KBM-7 (cell line): Measurements from ENCODE around the gene ZNF562.
"Not testable (repeated sequence)": the region's sequence is repeated elsewhere in the genome, so short reads cannot be mapped to it uniquely, and the experiment has no call there.

Experiments used
- DNase-seq: peaks from one replicate; pipeline ENCODE4 v3.0.0-alpha.2; 2015
- in situ Hi-C: fragments of 300-500 bp; cut with MboI; formaldehyde crosslinking; loops from 2 replicates; pipeline ENCODE4 v1.14.3; 2020; ENCODE audit warnings: low sequenced_read_pairs, low pct_unique_long_range_greater_than_20kb, mixed read lengths

Gene ZNF562

DNA sequence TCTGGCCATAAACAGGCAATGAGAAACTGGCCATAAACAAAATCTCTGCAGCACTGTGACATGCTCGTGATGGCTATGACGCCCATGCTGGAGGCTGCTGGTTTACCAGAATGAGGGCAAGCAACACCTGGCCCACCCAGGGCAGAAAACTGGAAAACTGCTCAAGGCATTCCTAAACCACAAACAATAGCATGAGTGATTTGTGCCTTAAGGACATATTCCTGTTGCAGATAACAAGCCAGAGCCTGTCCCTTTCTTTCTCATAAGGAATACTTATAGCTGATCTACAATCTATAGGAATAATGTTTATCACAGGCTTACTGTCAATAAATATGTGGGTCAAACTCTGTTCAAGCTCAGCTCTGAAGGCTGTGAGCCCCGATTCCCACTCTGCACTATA, 23.4 kb downstream of the ZNF562 start:
- DNase-seq, result not testable (repeated sequence)

DNA sequence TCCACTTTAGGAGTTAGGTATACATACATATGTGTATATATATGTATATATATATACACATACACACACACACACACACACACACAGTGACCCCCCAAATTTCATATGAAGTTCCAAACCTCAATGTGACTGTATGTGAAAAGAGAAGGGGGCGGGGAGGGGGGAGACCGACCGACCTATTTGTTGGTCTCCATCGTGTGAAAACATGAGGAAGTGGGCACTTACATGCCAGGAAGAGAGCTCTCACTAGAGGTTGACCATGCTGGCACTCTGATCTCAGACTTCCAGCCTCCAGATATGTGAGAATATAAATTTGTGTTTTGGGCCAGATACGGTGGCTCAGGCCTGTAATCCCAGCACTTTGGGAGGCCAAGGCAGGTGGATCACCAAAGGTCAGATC, 24.6 kb downstream of the ZNF562 start:
- no peak for DNase-seq
- in situ Hi-C loops, result no loop called here

More for the DNA sequence above, 23.4 kb downstream of the ZNF562 start:
- in situ Hi-C loops, result not testable (repeated sequence)

DNA sequence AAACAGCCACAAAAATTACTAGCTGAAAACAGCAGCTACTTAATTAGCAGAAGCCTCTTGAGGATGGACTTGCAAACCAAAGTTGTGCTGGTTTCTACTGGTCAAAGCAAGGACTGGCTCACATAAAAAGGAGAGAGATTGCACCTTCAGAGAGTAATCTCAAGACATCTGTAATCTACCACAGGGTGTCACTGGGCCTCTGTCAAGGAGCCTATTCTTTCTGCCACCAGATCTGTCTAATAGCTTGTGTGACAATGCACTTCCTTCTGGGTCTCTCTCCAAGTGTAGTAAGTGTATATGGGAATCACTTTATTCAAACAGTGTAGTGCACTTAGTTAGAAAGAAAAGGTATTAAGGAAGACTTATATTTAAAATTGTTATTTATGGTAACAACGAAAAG, 29.4 kb downstream of the ZNF562 start:
- in situ Hi-C loops, result no loop called here
- DNase-seq, result peak; percentile 30

DNA sequence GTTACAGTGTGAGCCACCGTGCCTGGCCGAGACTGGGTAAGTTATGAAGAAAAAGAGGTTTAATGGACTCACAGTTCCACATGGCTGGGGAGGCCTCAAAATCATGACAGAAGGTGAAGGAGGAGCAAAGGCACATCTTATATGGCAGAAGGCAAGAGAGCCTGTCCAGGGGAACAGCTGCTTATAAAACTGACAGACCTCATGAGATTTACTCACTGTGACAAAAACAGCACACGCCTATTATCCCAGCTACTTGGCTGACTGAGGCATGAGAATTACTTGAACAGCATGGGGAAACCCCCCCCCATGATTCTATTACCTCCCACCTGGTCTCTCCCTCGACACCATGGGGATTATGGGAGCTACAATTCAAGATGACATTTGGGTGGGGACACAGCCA, 30.4 kb downstream of the ZNF562 start:
- in situ Hi-C loops, result no loop called here
- no peak for DNase-seq

DNA sequence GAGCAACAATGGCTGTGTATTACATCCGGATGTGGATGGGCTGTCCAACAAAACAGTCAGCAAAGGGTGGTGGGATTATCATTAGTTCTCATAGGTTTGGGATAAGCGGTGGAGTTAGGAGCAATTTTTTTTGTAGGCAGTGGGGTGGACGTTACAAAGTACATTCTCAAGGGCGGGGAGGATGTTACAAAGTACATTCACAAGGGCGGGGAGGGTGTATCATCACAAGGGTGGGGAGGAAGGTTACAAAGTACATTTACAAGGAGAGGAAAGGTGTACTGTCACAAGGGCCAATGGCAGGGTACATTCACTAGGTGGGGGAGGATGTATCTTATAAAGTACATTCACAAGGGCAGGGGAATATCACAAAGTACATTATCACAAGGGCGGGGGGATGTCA, 33.1 kb downstream of the ZNF562 start:
- in situ Hi-C loops, result no loop called here

DNA sequence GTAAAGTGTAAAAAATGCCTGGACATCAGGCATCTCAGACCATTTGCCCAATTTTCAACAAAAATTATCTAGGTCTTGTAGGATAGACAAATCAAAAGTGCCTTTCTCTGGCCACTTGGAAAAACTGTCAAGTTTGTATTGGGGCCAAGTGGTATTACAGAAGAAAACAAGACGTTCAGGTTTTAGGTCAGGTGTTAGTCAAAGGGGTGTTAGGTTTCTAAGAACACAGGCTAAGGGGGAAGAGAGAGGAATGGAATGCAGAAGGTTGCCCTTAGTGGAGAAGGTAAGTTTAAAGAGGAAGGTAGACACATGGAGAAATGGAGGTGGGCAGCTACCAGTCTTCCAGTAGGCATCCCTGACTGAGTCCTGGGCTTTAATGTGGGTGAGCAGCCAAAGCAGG, 33.9 kb downstream of the ZNF562 start:
- in situ Hi-C loops, result no loop called here
- DNase-seq, result no peak

More for the DNA sequence above, 33.1 kb downstream of the ZNF562 start:
- no peak for DNase-seq

DNA sequence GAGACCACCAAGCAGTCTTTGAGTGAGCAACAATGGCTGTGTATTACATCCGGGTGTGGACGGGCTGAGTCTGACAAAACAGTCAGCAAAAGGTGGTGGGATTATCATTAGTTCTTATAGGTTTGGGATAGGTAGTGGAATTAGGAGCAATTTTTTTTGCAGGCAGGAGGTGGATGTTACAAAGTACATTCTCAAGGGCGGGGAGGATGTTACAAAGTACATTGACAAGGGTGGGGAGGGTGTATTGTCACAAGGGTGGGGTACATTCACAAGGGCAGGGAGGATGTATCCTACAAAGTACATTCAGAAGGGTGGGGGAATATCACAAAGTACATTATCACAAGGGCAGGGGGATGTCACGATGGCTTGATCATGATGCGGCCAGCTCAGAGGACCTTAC, 38.9 kb downstream of the ZNF562 start:
- in situ Hi-C loops, result no loop called here
- DNase-seq, result no peak

DNA sequence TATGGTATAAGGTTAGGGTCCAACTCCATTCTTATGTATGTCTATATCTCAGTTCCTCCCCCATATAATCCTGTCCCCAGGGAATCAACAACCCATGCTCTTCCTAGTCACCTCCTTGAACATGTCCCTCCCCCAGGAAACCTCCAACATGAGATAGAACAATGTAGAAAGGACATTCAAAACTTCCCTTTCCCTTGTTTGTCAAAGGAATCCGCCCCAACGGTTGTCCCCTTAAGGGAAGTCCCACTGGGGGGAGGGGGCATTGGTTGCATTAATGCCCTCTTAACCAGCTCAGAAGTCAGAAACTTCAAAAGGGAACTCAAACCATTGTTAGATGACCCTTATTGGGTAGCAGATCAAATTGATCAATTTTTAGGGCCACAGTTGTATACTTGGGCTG, 47.0 kb downstream of the ZNF562 start:
- DNase-seq, result peak; percentile 31
- in situ Hi-C loops, result no loop called here

DNA sequence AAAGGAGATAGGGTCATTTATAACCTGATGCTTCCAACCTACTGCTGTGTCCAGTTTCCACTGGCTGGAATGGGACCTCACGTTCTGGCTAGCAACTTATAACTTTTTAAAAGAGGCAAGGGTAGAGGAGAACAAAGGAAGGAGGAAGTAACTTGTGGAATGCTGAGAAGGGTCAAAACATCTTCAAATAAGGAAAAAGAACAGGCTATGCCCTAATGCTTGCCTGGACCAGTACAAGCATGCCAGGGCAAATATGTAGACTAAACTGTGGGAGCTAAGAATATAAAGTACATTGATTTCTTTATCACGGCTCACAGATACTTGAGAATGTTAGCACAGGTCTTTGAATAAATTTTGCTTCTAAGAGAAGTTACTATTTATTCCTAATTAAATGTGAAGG, 52.4 kb downstream of the ZNF562 start:
- peak; percentile 26 for DNase-seq

DNA sequence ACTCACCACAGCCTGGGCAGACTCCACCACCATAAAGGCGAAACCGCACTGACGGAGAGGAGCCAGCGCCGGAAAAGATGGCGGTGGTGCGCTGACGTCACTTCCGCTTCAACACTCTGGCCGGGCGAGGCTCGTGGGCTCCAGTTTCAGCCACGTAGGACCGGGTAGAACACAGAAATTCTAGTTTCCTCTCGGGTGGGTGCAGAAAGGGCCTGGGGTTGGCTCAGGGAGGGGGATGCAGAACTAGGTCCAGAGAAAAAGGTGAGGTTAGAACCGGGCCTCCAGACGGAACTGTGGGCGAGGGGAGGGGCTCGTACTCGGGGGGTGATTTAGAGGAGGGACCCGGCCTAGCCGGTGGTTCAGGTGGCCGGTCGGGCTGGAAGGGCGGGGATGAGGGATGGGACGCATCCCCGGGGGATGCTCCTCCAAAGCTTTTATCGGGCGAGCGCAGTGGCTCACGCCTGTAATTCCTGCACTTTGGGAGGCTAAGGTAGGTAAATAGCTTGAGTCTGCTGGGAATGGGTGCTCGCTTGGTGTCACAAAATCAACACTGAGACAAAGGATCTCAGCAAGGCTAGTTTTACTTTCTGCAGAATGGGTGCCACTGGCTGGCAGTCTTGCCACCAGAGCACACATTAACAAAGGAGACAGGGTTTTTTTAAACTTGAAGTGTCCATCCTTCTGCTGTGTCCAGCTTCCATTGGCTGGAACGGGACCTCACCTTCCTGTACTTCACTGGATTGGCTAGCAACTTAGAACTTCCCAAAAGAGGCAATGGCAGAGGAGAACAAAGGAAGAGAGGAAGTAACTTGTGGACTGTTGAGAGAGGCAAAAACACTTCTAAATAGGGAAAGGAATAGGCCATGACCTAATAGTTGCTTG, 53.5 kb downstream of the ZNF562 start, which contains the start of gene ZNF561:
ZNF561 (minus strand) TSS at position 77 of the 882 bp plus-strand sequence. CDS start 1,776 bp downstream, outside the sequence.
- peak; percentile 92 for DNase-seq
- in situ Hi-C loops, result no loop called here

More for the DNA sequence above, 52.4 kb downstream of the ZNF562 start:
- in situ Hi-C loops, result no loop called here

DNA sequence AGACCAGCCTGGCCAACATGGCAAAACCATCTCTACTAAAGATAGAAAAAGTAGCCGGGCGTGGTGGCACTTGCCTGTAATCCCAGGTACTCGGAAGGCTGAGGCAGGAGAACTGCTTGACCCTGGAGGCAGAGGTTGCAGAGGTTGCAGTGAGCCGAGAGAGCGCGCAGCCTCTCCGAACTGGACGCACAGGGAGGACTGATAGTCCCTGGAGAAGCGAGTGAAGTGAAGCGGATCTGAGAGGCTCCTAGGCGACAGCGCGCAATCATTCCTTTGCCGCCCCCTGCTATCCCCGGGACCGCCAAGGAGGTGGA, 54.1 kb downstream of the ZNF562 start:
- in situ Hi-C loops, result no loop called here
- no peak for DNase-seq

DNA sequence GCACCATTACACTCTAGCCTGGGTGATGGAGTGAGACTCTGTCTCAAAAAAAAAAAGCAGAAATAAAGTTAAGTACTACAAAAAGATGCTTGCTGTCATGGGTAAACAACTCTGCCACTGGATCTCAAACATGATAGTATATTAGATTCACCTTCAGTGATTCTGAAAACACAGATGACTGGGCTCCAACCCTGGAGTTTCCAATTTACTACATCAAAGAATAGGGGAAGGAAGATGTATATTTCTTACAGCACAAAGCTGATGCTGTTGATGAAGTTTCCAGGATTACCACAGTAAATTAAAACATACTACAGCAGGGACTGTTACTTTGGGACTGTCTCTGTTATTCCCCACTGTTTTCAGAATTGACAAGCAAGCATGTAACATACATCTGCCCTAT, 59.1 kb downstream of the ZNF562 start:
- no peak for DNase-seq
- in situ Hi-C loops, result no loop called here

DNA sequence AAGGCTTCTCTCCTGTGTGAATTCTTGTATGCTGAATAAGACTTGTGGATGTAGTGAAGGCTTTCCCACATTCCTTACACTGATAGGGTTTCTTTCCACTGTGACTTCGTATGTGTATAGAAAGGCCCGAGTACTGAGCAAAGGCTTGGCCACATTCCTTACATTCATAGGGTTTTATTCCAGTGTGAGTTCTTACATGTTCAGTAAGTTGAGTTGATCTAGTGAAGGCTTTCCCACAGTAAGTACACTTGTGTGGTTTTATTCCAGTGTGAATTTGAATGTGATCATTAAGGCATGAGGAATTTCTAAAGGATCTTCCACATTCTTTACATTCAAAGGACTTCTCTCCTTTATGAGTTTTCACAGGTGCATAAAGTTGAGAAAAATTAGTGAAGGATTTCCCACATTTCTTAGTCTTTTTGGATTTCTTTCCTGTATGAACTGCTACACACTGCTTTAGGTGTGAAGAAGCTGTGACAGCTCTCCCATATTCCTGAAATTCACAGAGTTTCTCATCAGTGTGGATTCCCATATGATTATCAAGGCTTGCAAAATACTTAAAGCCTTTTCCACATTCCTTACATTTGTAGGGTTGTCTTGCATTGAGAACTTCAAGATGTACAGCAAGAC, 64.3 kb downstream of the ZNF562 start:
- peak; percentile 24 for DNase-seq
- in situ Hi-C loops, result no loop called here

DNA sequence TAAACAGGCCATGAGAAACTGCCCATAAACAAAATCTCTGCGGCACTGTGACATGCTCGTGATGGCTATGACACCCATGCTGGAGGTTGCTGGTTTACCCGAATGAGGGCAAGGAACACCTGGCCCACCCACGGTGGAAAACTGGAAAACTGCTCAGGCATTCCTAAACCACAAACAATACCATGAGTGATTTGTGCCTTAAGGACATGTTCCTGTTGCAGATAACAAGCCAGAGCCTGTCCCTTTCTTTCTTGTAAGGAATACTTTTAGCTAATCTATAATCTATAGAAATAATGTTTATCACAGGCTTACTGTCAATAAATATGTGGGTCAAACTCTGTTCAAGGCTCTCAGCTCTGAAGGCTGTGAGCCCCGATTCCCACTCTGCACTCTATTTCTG, 66.0 kb downstream of the ZNF562 start:
- in situ Hi-C loops, result no loop called here
- DNase-seq, result no peak

DNA sequence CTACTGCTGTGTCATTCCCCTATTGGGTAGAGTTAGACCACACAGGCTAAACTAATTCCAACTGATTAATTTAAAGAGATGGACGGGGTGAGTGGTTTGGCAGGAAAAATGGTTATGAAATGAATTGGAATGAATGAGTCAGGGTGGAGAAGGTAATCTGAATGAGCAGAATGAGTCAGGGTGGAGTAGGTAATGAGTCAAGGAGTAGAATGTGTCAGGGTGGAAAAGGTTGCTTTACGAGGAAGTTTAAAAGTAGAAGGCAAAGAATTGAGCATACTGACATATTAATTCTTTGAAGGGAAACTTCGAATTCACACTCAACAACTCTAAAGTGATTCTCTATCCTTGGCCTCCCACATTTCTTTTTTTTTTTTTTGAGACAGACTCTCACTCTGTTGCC, 77.9 kb downstream of the ZNF562 start:
- in situ Hi-C loops, result no loop called here
- no peak for DNase-seq
